Heart left ventricle (tissue), 16 donors: Measurements from ENCODE around the gene MTIF3. TPM values are rescaled to one million over a fixed set of nuclear protein-coding genes. Genes with fewer than 3 reads are reported as not detected.

ENCODE experiments used
- ATAC-seq, 4 donors: fragments of 200-7000 bp; cut with Tn5 transposase; one replicate each; pipeline ENCODE4 v1.9.1; 2020 to 2022; ENCODE audit warnings: moderate library complexity in 4 of 4, mild to moderate bottlenecking in 3 of 4, moderate number of reproducible peaks in 1 of 4
- DNase-seq, 5 donors: peaks; one replicate each; pipeline ENCODE4 v3.0.0-alpha.2; 2020
- H3K27ac ChIP-seq, 12 donors: fragments of 200-600 bp; sonication (generic) in 4 of 12; one replicate each; pipeline versions ENCODE4 v1.5.0 to v1.8.0; 2016 to 2022; ENCODE audit warnings: mild to moderate bottlenecking in 2 of 12
- H3K27me3 ChIP-seq, 9 donors: fragments of 200-600 bp; sonication (generic) in 2 of 9; one replicate each; pipeline versions ENCODE4 v1.5.1 to v1.8.0; 2016 to 2022; ENCODE audit warnings: mild to moderate bottlenecking in 3 of 9
- H3K36me3 ChIP-seq, 9 donors: fragments of 200-600 bp; sonication (generic) in 2 of 9; one replicate each; pipeline versions ENCODE4 v1.5.0 to v1.8.0; 2018 to 2022; ENCODE audit warnings: mild to moderate bottlenecking in 2 of 9
- H3K4me1 ChIP-seq, 12 donors: fragments of 200-600 bp; sonication (generic) in 4 of 12; one replicate each; pipeline versions ENCODE4 v1.5.0 to v1.8.0; 2016 to 2022; ENCODE audit warnings: mild to moderate bottlenecking in 3 of 12
- H3K4me3 ChIP-seq, 12 donors: fragments of 200-600 bp; sonication (generic) in 4 of 12; one replicate each; pipeline versions ENCODE4 v1.5.0 to v1.8.0; 2017 to 2022; ENCODE audit warnings: mild to moderate bottlenecking in 9 of 12, moderate library complexity in 4 of 12
- H3K9me3 ChIP-seq, 12 donors: fragments of 200-600 bp; sonication (generic) in 4 of 12; one replicate each; pipeline versions ENCODE4 v1.5.0 to v1.8.0; 2016 to 2022; ENCODE audit warnings: mild to moderate bottlenecking in 1 of 12
- POLR2A ChIP-seq, 2 donors: fragments of 450-650 bp; IDR thresholded peaks; one replicate each; pipeline ENCODE4 v1.6.1; 2017; ENCODE audit warnings: antibody characterized with exemption in 2 of 2, mild to moderate bottlenecking in 2 of 2, moderate library complexity in 2 of 2
- WGBS, 4 donors: extraction: QIAGEN DNeasy Blood & Tissue Kit in 2 of 4; methylation state at CpG; one replicate each; pipeline versions ENCODE4 v1.1.5 to v1.1.7; 2013 to 2018; 5-methylcytosine and 5-hydroxymethylcytosine counted together
- intact Hi-C, 10 donors: fragments of 100-400 bp; cut with DNase I; formaldehyde crosslinking; loops; one replicate each; pipeline versions ENCODE4 v1.11.1 to v1.14.2; 2022
- polyA plus RNA-seq, 2 donors: library from polyadenylated mRNA; stranded (reverse); fragments of 200-250 nt; gene quantifications; one replicate each; pipeline ENCODE4 v1.2.3, GENCODE V29; 2013
- total RNA-seq, 9 donors: library from RNA; depleted of rRNA in 2 of 9; stranded (reverse); fragments of >200 nt in 2 of 9; fragmentation: NEBNext Ultra II Directional in 3 of 9; extraction: Animal tissue kit (Norgen Biotek cat#: 25700) in 3 of 9; gene quantifications; one replicate each; pipeline versions ENCODE4 v1.1.0 to v1.2.4, GENCODE V29; 2016 to 2023
- TF ChIP-seq, protein P1 (sequence below), 12 donors: fragments of 200-600 bp; sonication (generic) in 4 of 12; IDR thresholded peaks; one replicate each; pipeline versions ENCODE4 v1.5.0 to v1.8.0; 2018 to 2022; ENCODE audit warnings: antibody characterized with exemption in 12 of 12, mild to moderate bottlenecking in 5 of 12
- donor health status: ischemic (EF 13 %, LVEDD 7.1; RV severe dilation, severe dysfunction).
- donor health status: healthy with polysubstance abuse.
- donor health status: DM: no; HTN: yes; CAD: no.
- donor health status: DM: no; HTN: no; CAD: no.
- donor health status: ischemic (EF 25% LVEDD 6.9; RV normal size, moderate dysfunction).
- donor health status: ischemic (EF 25% LVEDD 5.7; RV mildly dilated, moderate dysfunction).
- donor health status: healthy.
- donor health status: DM: yes; HTN: yes; CAD: no.
- donor health status: ischemic (EF 35%, LVEDD 5.7; RV mildly dilated, moderate dysfunction).
- donor health status: nonischemic (EF 11% LVEDD 7.7; RV severe dilation, severe dysfunction).
- donor health status: DM: yes; HTN: yes; CAD: no.
- donor health status: PGD.
- donor health status: ischemic (EF 29% LVEDD 5.4; RV normal size, mild dysfunction).
- donor health status: nonischemic (EF 23%, LVEDD 6.1; RV moderate dilation, normal function).

Gene MTIF3
- total and polyA plus RNA-seq, 11 donors = 101 to 257 (median 136) TPM

DNA sequence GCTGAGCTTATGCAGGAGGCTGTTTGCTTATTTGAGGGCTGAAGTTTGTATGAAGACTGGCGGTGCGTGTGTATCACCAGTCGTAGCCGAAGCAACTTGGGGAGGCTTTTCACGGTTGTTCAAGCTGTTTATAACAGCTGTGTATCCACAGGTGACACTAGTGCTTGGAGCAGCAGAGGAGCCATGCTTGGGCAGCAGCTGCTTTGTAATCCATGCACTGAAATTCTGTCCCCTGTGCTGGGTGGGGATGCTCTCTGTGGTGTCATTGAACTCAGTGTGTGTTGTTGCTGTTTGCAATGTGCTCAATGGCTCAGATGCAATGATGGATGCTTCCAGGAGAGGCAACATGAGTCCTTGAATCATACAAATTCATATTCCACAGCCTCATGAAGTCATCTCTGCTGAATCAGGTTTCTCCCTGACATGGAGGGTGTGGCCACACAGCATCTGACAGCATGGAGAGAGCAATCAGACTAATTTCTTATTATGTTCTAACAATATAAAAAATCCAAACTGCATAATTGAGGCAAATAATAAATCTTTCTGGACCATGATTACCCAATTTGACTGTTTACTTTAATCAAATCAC is 44.7 kb downstream of the MTIF3 start:
- Histone ChIP-seq H3K27ac (no peak overlapping the region), H3K9me3 (peaks cover 0 to 7% (median 0%) of the 10 kb centered on the region in 12 donors), H3K27me3 (peaks cover 0 to 9% (median 0%) of the 10 kb centered on the region in 9 donors), H3K36me3 (no peaks in the 10 kb centered on the region), H3K4me1 (peaks cover 0 to 13% (median 9%) of the 10 kb centered on the region in 12 donors), H3K4me3 (no peak overlapping the region)
- 87 to 96% (median 91%) methylated on average over 5 of the region's 5 CpGs for WGBS, 4 donors
- DNase-seq (no peak), ATAC-seq (no peak)
- TF ChIP-seq, protein P1, sequence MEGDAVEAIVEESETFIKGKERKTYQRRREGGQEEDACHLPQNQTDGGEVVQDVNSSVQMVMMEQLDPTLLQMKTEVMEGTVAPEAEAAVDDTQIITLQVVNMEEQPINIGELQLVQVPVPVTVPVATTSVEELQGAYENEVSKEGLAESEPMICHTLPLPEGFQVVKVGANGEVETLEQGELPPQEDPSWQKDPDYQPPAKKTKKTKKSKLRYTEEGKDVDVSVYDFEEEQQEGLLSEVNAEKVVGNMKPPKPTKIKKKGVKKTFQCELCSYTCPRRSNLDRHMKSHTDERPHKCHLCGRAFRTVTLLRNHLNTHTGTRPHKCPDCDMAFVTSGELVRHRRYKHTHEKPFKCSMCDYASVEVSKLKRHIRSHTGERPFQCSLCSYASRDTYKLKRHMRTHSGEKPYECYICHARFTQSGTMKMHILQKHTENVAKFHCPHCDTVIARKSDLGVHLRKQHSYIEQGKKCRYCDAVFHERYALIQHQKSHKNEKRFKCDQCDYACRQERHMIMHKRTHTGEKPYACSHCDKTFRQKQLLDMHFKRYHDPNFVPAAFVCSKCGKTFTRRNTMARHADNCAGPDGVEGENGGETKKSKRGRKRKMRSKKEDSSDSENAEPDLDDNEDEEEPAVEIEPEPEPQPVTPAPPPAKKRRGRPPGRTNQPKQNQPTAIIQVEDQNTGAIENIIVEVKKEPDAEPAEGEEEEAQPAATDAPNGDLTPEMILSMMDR (IDR thresholded peaks at IDR 0.05) = no peak
- no peak for TF ChIP-seq POLR2A (IDR thresholded peaks at IDR 0.05)
- intact Hi-C loops = loop anchor here in 2 of 10 donors (10.0 kb wide), 2 partner anchors 129 to 379 kb away; no protein-coding TSS in a partner anchor

DNA sequence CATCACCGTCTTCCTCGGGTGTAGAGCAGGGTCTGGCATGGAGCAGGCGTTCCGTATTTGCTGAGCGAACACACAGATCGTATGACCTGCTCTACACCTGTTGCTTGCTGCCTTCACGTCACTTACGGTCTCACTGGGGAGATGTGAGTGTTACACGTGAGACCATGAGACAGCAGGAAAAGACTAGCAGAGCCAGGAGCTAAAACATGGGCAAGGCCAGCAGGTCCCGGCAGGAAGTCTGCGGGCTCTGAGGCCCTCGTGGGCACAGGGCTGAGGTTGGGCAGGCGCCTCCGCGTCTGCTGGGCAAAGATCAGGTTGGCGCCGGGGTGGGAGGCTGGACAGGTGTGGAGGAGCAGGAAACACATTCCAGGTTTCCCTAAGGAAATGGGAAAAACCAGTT is 45.7 kb downstream of the MTIF3 start:
- intact Hi-C loops = loop anchor here in 2 of 10 donors (10.0 kb wide), 2 partner anchors 130 to 380 kb away; no protein-coding TSS in a partner anchor
- DNase-seq (no peak), ATAC-seq (no peak)
- Histone ChIP-seq H3K36me3 (no peaks in the 10 kb centered on the region), H3K9me3 (peaks cover 0 to 3% (median 0%) of the 10 kb centered on the region in 12 donors), H3K27me3 (peaks cover 0 to 4% (median 0%) of the 10 kb centered on the region in 9 donors), H3K4me3 (no peak overlapping the region), H3K4me1 (peaks cover 0 to 13% (median 9%) of the 10 kb centered on the region in 12 donors), H3K27ac (no peak overlapping the region)
- 90 to 93% (median 92%) methylated on average over 17 of the region's 17 CpGs for WGBS, 4 donors
- no peak for TF ChIP-seq POLR2A (IDR thresholded peaks at IDR 0.05)
- TF ChIP-seq, protein P1 (IDR thresholded peaks at IDR 0.05) = no peak

DNA sequence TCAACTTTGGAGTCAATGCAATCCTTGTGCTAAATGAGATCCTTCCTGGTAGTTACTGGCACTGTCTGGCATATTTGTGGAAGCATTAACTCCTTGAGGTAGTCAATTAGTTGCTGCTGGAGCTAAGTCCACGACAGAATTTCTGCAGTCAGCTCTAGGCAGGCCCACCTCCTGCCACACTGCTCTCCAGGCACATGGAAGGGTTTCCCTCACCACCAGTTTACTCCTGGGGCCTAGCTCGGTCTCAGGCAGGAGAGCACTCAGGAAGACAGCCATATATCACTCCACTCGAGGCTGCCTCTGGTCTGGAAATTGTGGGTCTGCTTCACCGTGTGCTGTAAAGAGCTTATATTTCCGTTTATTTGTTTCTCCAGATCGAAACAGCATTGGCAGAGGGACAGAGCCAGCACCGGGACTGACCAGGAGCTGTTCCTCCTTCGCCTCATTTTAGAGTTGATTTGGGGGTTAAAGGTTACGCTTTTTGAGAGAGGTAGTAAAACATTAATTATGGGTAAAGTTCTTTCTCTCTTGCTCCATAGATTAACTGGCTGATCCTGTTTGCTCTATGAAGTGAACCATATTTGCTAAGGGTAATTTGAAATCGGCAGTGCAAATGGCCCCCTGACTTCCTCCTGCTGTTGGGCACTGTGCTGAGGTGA is 46.5 kb downstream of the MTIF3 start:
- H3K27ac ChIP-seq = peak overlapping the region in 7 of 12 donors; percentile 28 to 74 (median 46)
- H3K27me3 ChIP-seq = no peaks in the 10 kb centered on the region
- intact Hi-C loops = loop anchor here in 2 of 10 donors (10.0 kb wide), 2 partner anchors 131 to 381 kb away; no protein-coding TSS in a partner anchor
- no peaks in the 10 kb centered on the region for H3K36me3 ChIP-seq
- H3K4me1 ChIP-seq = peaks cover 0 to 13% (median 9%) of the 10 kb centered on the region in 12 donors
- WGBS, 4 donors = 64 to 69% (median 67%) methylated on average over 10 of the region's 10 CpGs
- TF ChIP-seq, protein P1 (IDR thresholded peaks at IDR 0.05) = no peak
- no peak for TF ChIP-seq POLR2A (IDR thresholded peaks at IDR 0.05)
- no peak overlapping the region for H3K4me3 ChIP-seq
- ATAC-seq = peak in 2 of 4 donors; percentile 12 to 17
- H3K9me3 ChIP-seq = no peaks in the 10 kb centered on the region
- DNase-seq = no peak

DNA sequence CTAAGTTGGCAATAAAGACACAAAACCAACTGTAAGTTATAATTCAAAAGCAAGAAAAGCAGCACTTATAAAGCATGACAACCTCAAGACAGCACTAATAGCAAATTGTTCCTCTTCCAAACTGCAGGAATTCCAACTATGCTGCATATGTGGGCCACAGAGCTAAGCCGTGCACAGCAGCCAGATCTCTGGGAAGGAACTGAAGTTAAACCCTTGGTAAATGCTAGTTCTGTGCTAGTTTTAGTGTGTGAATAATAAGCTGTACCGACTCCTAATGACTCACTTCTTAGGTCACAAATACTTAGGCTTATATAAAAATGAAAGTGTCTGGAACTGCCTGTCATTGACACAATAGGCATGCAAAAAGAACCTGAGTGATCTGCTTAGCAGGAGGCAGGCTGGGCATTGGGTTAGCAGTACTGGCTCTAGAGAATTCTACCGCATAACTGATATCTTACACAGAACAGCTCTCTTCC is 47.1 kb downstream of the MTIF3 start:
- H3K4me3 ChIP-seq = no peak overlapping the region
- H3K36me3 ChIP-seq = no peaks in the 10 kb centered on the region
- H3K9me3 ChIP-seq = no peaks in the 10 kb centered on the region
- ATAC-seq (peak; percentile 14 to 52 (median 48)), DNase-seq (no peak)
- 11 to 27% (median 23%) methylated on average over 3 of the region's 3 CpGs for WGBS, 4 donors
- peaks cover 0 to 13% (median 9%) of the 10 kb centered on the region in 12 donors for H3K4me1 ChIP-seq
- intact Hi-C loops = loop anchor here in 2 of 10 donors (10.0 kb wide), 2 partner anchors 132 to 382 kb away; no protein-coding TSS in a partner anchor
- H3K27ac ChIP-seq = peak overlapping the region in 7 of 12 donors; percentile 28 to 74 (median 46)
- no peaks in the 10 kb centered on the region for H3K27me3 ChIP-seq
- TF ChIP-seq POLR2A (IDR thresholded peaks at IDR 0.05) = no peak
